IMR-90 (cell line): ENCODE results near the gene NR2F1. TPM values are rescaled to one million over a fixed set of nuclear protein-coding genes. Genes with fewer than 3 reads are reported as not detected.

Source experiments
- ATAC-seq: fragments of 200-7000 bp; cut with Tn5 transposase; 2 replicates; pipeline ENCODE4 v1.9.1; 2020; ENCODE audit warnings: low read depth, mild to moderate bottlenecking, moderate library complexity
- BruUV-seq: library from RNA; stranded (reverse); fragments of 400-500 nt; replicated peaks from 2 replicates; lab custom pipeline; 2021; lab: Mats Ljungman, UMichigan
- CTCF ChIA-PET: fragments of 300-600 bp; formaldehyde crosslinking; extraction: SDS; loops from one replicate; lab custom pipeline; 2021; ENCODE audit warnings: antibody characterized with exemption; lab: Yijun Ruan, JAX
- POLR2A ChIA-PET: fragments of 300-600 bp; sonication (Branson Sonifier 250); formaldehyde crosslinking; loops from one replicate; lab custom pipeline; 2022; ENCODE audit warnings: antibody characterized with exemption; ENCODE audit not compliant: unreplicated experiment; lab: Charles Lee
- DNase-seq: peaks from one replicate; pipeline ENCODE4 v3.0.0; 2013
- H2AFZ ChIP-seq: replicated peaks from 2 replicates; pipeline ENCODE3; 2013; ENCODE audit warnings: low read length, mild to moderate bottlenecking; ENCODE audit not compliant: poor library complexity
- H2AK5ac ChIP-seq: 2 replicates; pipeline ENCODE4 v1.6.1; 2013; ENCODE audit warnings: low read depth, low read length, inconsistent platforms
- H2AK9ac ChIP-seq: replicated peaks from 2 replicates; pipeline ENCODE3; 2013; ENCODE audit warnings: mild to moderate bottlenecking, low read depth, low read length, moderate library complexity; ENCODE audit not compliant: poor library complexity
- H2BK120ac ChIP-seq: 2 replicates; pipeline ENCODE4 v1.6.1; 2013; ENCODE audit warnings: low read depth, low read length, inconsistent platforms
- H2BK15ac ChIP-seq: 3 replicates; pipeline ENCODE4 v1.6.1; 2013; ENCODE audit warnings: low read depth, low read length, inconsistent platforms
- H2BK20ac ChIP-seq: 2 replicates; pipeline ENCODE4 v1.6.1; 2013; ENCODE audit warnings: low read depth, mild to moderate bottlenecking, inconsistent platforms, low read length, moderate library complexity
- H2BK5ac ChIP-seq: 2 replicates; pipeline ENCODE4 v1.6.1; 2013; ENCODE audit warnings: mild to moderate bottlenecking, low read depth, low read length, inconsistent platforms; ENCODE audit not compliant: poor library complexity, severe bottlenecking
- H3K14ac ChIP-seq: replicated peaks from 2 replicates; pipeline ENCODE4 v1.6.1; 2013; ENCODE audit warnings: low read depth, low read length, inconsistent platforms
- H3K18ac ChIP-seq: 2 replicates; pipeline ENCODE4 v1.6.1; 2013; ENCODE audit warnings: low read depth, low read length, control low read depth
- H3K23ac ChIP-seq: 2 replicates; pipeline ENCODE4 v1.6.1; 2013; ENCODE audit warnings: low read depth, low read length, inconsistent platforms
- H3K27ac ChIP-seq: 2 replicates; pipeline ENCODE4 v1.5.1; 2013; ENCODE audit warnings: mild to moderate bottlenecking, control low read depth, low read length; ENCODE audit not compliant: insufficient read depth
- H3K27me3 ChIP-seq: 2 replicates; pipeline ENCODE4 v1.6.1; 2013; ENCODE audit warnings: low read length; ENCODE audit not compliant: control insufficient read depth, insufficient read depth
- H3K36me3 ChIP-seq: 2 replicates; pipeline ENCODE4 v1.6.1; 2013; ENCODE audit warnings: low read length, mixed read lengths; ENCODE audit not compliant: control insufficient read depth, insufficient read depth
- H3K4ac ChIP-seq: 2 replicates; pipeline ENCODE4 v1.6.1; 2013; ENCODE audit warnings: low read depth, low read length, inconsistent platforms
- H3K4me1 ChIP-seq: 2 replicates; pipeline ENCODE4 v1.6.1; 2013; ENCODE audit warnings: low read length, mixed read lengths; ENCODE audit not compliant: control insufficient read depth, insufficient read depth
- H3K4me2 ChIP-seq: 2 replicates; pipeline ENCODE4 v1.6.1; 2013; ENCODE audit warnings: low read depth, mild to moderate bottlenecking, control low read depth, low read length, moderate library complexity
- H3K4me3 ChIP-seq: 2 replicates; pipeline ENCODE4 v1.5.1; 2013; ENCODE audit warnings: low read depth, mild to moderate bottlenecking, control low read depth, low read length, moderate library complexity; ENCODE audit not compliant: insufficient read depth
- H3K56ac ChIP-seq: 2 replicates; pipeline ENCODE4 v1.6.1; 2013; ENCODE audit warnings: low read length, inconsistent platforms; ENCODE audit not compliant: insufficient read depth; ENCODE audit errors: extremely low read depth
- H3K79me1 ChIP-seq, 2 experiments: 2 replicates each; pipeline ENCODE4 v1.6.1; 2013; ENCODE audit warnings: low read length in 2 of 2, inconsistent platforms in 1 of 2, low read depth in 1 of 2
- H3K9ac ChIP-seq: 2 replicates; pipeline ENCODE4 v1.6.1; 2013; ENCODE audit warnings: low read depth, low read length, control low read depth
- H3K9me1 ChIP-seq: 2 replicates; pipeline ENCODE4 v1.6.1; 2013; ENCODE audit warnings: low read length, inconsistent platforms; ENCODE audit not compliant: insufficient read depth
- H3K9me3 ChIP-seq: 2 replicates; pipeline ENCODE4 v1.6.1; 2013; ENCODE audit warnings: low read length; ENCODE audit not compliant: control insufficient read depth, insufficient read depth
- H4K20me1 ChIP-seq: 2 replicates; pipeline ENCODE4 v1.6.1; 2013; ENCODE audit warnings: low read length, inconsistent platforms; ENCODE audit not compliant: insufficient read depth
- H4K5ac ChIP-seq: 2 replicates; pipeline ENCODE4 v1.6.1; 2013; ENCODE audit warnings: mild to moderate bottlenecking, low read depth, low read length, control low read depth
- H4K8ac ChIP-seq, 2 experiments: 2 replicates each; pipeline ENCODE4 v1.6.1; 2013; ENCODE audit warnings: low read depth in 2 of 2, low read length in 2 of 2, control low read depth in 1 of 2, inconsistent platforms in 1 of 2
- H4K91ac ChIP-seq: 2 replicates; pipeline ENCODE4 v1.6.1; 2013; ENCODE audit warnings: low read depth, low read length, inconsistent platforms; ENCODE audit not compliant: insufficient read depth
- CTCF ChIP-seq: conservative IDR thresholded peaks from 2 replicates; pipeline ENCODE4 v1.5.1; 2012; ENCODE audit warnings: mild to moderate bottlenecking, low read depth, low read length, improper control_type of control experiment
- MAFK ChIP-seq: IDR thresholded peaks from 2 replicates; pipeline ENCODE4 v1.6.1; 2012; ENCODE audit warnings: low read depth, low read length, improper control_type of control experiment
- MXI1 ChIP-seq: IDR thresholded peaks from 2 replicates; pipeline ENCODE4 v1.6.1; 2012; ENCODE audit warnings: low read depth, mild to moderate bottlenecking, low read length, moderate library complexity, borderline replicate concordance
- NFE2L2 ChIP-seq: fragments of 150-350 bp; IDR thresholded peaks from 2 replicates; pipeline ENCODE4 v1.6.1; 2016; ENCODE audit warnings: low read depth, mild to moderate bottlenecking, low read length
- RAD21 ChIP-seq: IDR thresholded peaks from 2 replicates; pipeline ENCODE4 v1.6.1; 2012; ENCODE audit warnings: low read length, improper control_type of control experiment
- RCOR1 ChIP-seq: IDR thresholded peaks from 2 replicates; pipeline ENCODE4 v1.6.1; 2012; ENCODE audit warnings: mild to moderate bottlenecking, low read length, improper control_type of control experiment; ENCODE audit not compliant: insufficient replicate concordance
- RFX5 ChIP-seq: IDR thresholded peaks from 2 replicates; pipeline ENCODE4 v1.8.0; 2012; ENCODE audit warnings: low read depth, mild to moderate bottlenecking, low read length, moderate library complexity
- SMC3 ChIP-seq: fragments of 150-350 bp; IDR thresholded peaks from 2 replicates; pipeline ENCODE4 v1.6.1; 2016; ENCODE audit warnings: low read depth, mild to moderate bottlenecking, antibody characterized with exemption, low read length, moderate library complexity
- USF2 ChIP-seq: fragments of 150-350 bp; IDR thresholded peaks from 2 replicates; pipeline ENCODE4 v1.6.1; 2017; ENCODE audit warnings: mild to moderate bottlenecking, antibody characterized with exemption, low read length, low read depth
- WGBS, 2 experiments: methylation state at CpG; one replicate each; pipeline versions ENCODE4 v1.1.5 to v1.1.7; 2013; ENCODE audit warnings: missing lambda C conversion rate in 2 of 2; ENCODE audit not compliant: insufficient read length in 1 of 2; ENCODE audit errors: extremely low coverage in 2 of 2; 5-methylcytosine and 5-hydroxymethylcytosine counted together
- dilution Hi-C: fragments of 300-500 bp; cut with HindIII; formaldehyde crosslinking; loops from one replicate; pipeline ENCODE4 v1.14.3; 2018; ENCODE audit warnings: low sequenced_read_pairs; ENCODE audit not compliant: unreplicated experiment
- in situ Hi-C: fragments of 300-500 bp; cut with MboI; formaldehyde crosslinking; loops from 3 replicates; pipeline ENCODE4 v1.14.3; 2019; ENCODE audit warnings: low sequenced_read_pairs, inconsistent platforms, mixed read lengths
- intact Hi-C: fragments of 100-400 bp; cut with micrococcal nuclease; formaldehyde crosslinking; loops from 2 replicates; pipeline ENCODE4 v1.10.0; 2022
- polyA plus RNA-seq, 3 experiments: library from polyadenylated mRNA; depleted of rRNA; stranded (reverse); fragments of >200 nt; gene quantifications; 2 replicates each; pipeline ENCODE4 v1.2.3, GENCODE V29; 2012; ENCODE audit warnings: low replicate concordance in 1 of 3
- total RNA-seq: library from RNA; depleted of rRNA; stranded (reverse); fragments of >200 nt; gene quantifications from 2 replicates; pipeline ENCODE4 v1.2.3, GENCODE V29; 2012

The NR2F1 gene
- total and polyA plus RNA-seq, 2 of the 4 experiments (the other 2 are of a cell fraction) = 19.0 to 160 TPM

- intact Hi-C loops = loop anchor here (1.0 to 10.0 kb wide), 3 partner anchors 10 to 1093 kb away; partner anchors contain the start of genes KIAA0825 and SLF1
- H3K4me2 ChIP-seq = peak overlapping the region; percentile 92
- peak overlapping the region; percentile 67 for H2BK5ac ChIP-seq
- H3K4ac ChIP-seq = peak overlapping the region; percentile 76
- peaks cover 8 to 29% of the 10 kb centered on the region in 2 experiments; a peak in 3 of 4 replicates for H3K79me1 ChIP-seq
- H3K4me1 ChIP-seq = peaks cover 22% of the 10 kb centered on the region
- H3K9me3 ChIP-seq = no peaks in the 10 kb centered on the region
- H3K14ac ChIP-seq = peak overlapping the region; percentile 77
- H3K4me3 ChIP-seq = peak overlapping the region; percentile 13; the same call in 1 of the 2 replicates
- POLR2A ChIA-PET = interaction anchor here (0.6 to 3.2 kb wide), 3 partner anchors 12 to 1447 kb away, joined by 3 to 12 read pairs (median 7); no protein-coding TSS in a partner anchor
- H4K8ac ChIP-seq = peak overlapping the region; percentile 68 to 69
- DNase-seq (peak; percentile 88), ATAC-seq (peak; percentile 51)
- peak overlapping the region; percentile 80 for H4K91ac ChIP-seq
- H3K18ac ChIP-seq = peak overlapping the region; percentile 90
- peaks cover 15% of the 10 kb centered on the region; the same call in 1 of the 2 replicates for H3K36me3 ChIP-seq
- H3K27me3 ChIP-seq = no peaks in the 10 kb centered on the region
- 4% methylated on average over 8 of the region's 17 CpGs; no CpG with 5 or more reads in 1 of the 2 experiments for WGBS, 2 experiments
- peak overlapping the region; percentile 76 for H4K5ac ChIP-seq
- in situ Hi-C loops = loop anchor here (25.0 kb wide), 2 partner anchors 687 to 1287 kb away; no protein-coding TSS in a partner anchor
- peak overlapping the region; percentile 97 for H3K27ac ChIP-seq
- peak overlapping the region; percentile 95 for H3K56ac ChIP-seq
- H2BK120ac ChIP-seq = peak overlapping the region; percentile 81
- H4K20me1 ChIP-seq = no peaks in the 10 kb centered on the region
- H2BK15ac ChIP-seq = peak overlapping the region; percentile 21; the same call in 2 of the 3 replicates
- peak overlapping the region; percentile 88 for H2AFZ ChIP-seq
- H2AK9ac ChIP-seq = no peak overlapping the region
- peak overlapping the region; percentile 96 for H3K23ac ChIP-seq
- 0 out of 2 replicates have a peak, but pooled peaks cover 10% of the 10 kb centered on the region for H3K9me1 ChIP-seq
- H3K9ac ChIP-seq = peak overlapping the region; percentile 79
- no peak for TF ChIP-seq RAD21
- peak; percentile 56; the same call in 1 of the 2 replicates for TF ChIP-seq MXI1
- TF ChIP-seq SMC3 = no peak
- TF ChIP-seq NFE2L2 = no peak
- TF ChIP-seq MAFK = no peak
- TF ChIP-seq USF2 = no peak
- no peak for TF ChIP-seq CTCF
- no peak for TF ChIP-seq RCOR1
- no peak for TF ChIP-seq RFX5
- no TSS peak for BruUV-seq
- H2BK20ac ChIP-seq = peak overlapping the region; percentile 55
- H2AK5ac ChIP-seq = peak overlapping the region; percentile 31; the same call in 1 of the 2 replicates
- CTCF ChIA-PET = interaction anchor here (0.8 to 1.7 kb wide), 3 partner anchors 73 to 201 kb away, joined by 3 to 8 read pairs (median 3); no protein-coding TSS in a partner anchor
- dilution Hi-C loops = no loop called here
Measured at GRCh38 chr5:93599399-93600120, 16.5 kb downstream of the NR2F1 start.
